SK-N-SH treated with all-trans-retinoic acid at 6 μM for 48 hours (cell line): ENCODE data around the gene GPR75.

ENCODE experiments used
- ATAC-seq: fragments of 200-7000 bp; cut with Tn5 transposase; 3 replicates; pipeline ENCODE4 v1.9.1; 2020; ENCODE audit warnings: mild to moderate bottlenecking, moderate library complexity
- ARNTL ChIP-seq: fragments of 450-650 bp; formaldehyde crosslinking; IDR thresholded peaks from 2 replicates; pipeline ENCODE4 v1.5.0; 2020; ENCODE audit warnings: low read depth, mild to moderate bottlenecking, moderate library complexity, borderline replicate concordance
- BACH2 ChIP-seq: fragments of 250-450 bp; sonication (Bioruptor Pico); IDR thresholded peaks from 2 replicates; pipeline ENCODE4 v1.9.0; 2021; ENCODE audit warnings: mild to moderate bottlenecking, borderline replicate concordance
- CREB5 ChIP-seq: fragments of 250-450 bp; sonication (Bioruptor Pico); IDR thresholded peaks from 2 replicates; pipeline ENCODE4 v1.5.1; 2020; ENCODE audit warnings: low read depth, mild to moderate bottlenecking, moderate library complexity
- CSDC2 ChIP-seq: fragments of 250-450 bp; sonication (Bioruptor Pico); IDR thresholded peaks from 2 replicates; pipeline ENCODE4 v1.5.0; 2020; ENCODE audit warnings: mild to moderate bottlenecking, moderate library complexity
- CSRNP3 ChIP-seq: fragments of 250-450 bp; sonication (Bioruptor Pico); IDR thresholded peaks from 2 replicates; pipeline ENCODE4 v1.5.1; 2021; ENCODE audit warnings: mild to moderate bottlenecking, moderate library complexity
- ESRRG ChIP-seq: fragments of 250-450 bp; sonication (Bioruptor Pico); IDR thresholded peaks from 2 replicates; pipeline ENCODE4 v1.6.1; 2021; ENCODE audit warnings: mild to moderate bottlenecking
- GLIS3 ChIP-seq: fragments of 250-450 bp; sonication (Bioruptor Pico); IDR thresholded peaks from 2 replicates; pipeline ENCODE4 v1.5.0; 2020; ENCODE audit warnings: mild to moderate bottlenecking, moderate library complexity
- ISL1 ChIP-seq: fragments of 250-450 bp; sonication (Bioruptor Pico); IDR thresholded peaks from 2 replicates; pipeline ENCODE4 v2.1.2; 2022; ENCODE audit warnings: mild to moderate bottlenecking, moderate library complexity
- OSR1 ChIP-seq: fragments of 250-450 bp; sonication (Bioruptor Pico); IDR thresholded peaks from 2 replicates; pipeline ENCODE4 v1.8.0; 2022; ENCODE audit warnings: moderate library complexity, mild to moderate bottlenecking, inconsistent platforms
- POU6F1 ChIP-seq: fragments of 250-450 bp; sonication (Bioruptor Pico); IDR thresholded peaks from 2 replicates; pipeline ENCODE4 v1.8.0; 2021; ENCODE audit warnings: low read depth, mild to moderate bottlenecking, moderate library complexity, borderline replicate concordance
- PPARA ChIP-seq: fragments of 250-450 bp; sonication (Bioruptor Pico); IDR thresholded peaks from 2 replicates; pipeline ENCODE4 v1.5.0; 2020; ENCODE audit warnings: mild to moderate bottlenecking, borderline replicate concordance
- RARB ChIP-seq: fragments of 250-450 bp; sonication (Bioruptor Pico); IDR thresholded peaks from 2 replicates; pipeline ENCODE4 v1.8.0; 2021; ENCODE audit warnings: mild to moderate bottlenecking, moderate library complexity
- SNAI2 ChIP-seq: fragments of 250-450 bp; sonication (Bioruptor Pico); IDR thresholded peaks from 2 replicates; pipeline ENCODE4 v1.5.0; 2020; ENCODE audit warnings: mild to moderate bottlenecking, moderate library complexity
- TCF4 ChIP-seq: fragments of 250-450 bp; sonication (Bioruptor Pico); IDR thresholded peaks from 2 replicates; pipeline ENCODE4 v1.8.0; 2021; ENCODE audit warnings: mild to moderate bottlenecking, moderate library complexity, borderline replicate concordance
- TSHZ2 ChIP-seq: fragments of 250-450 bp; sonication (Bioruptor Pico); IDR thresholded peaks from 2 replicates; pipeline ENCODE4 v1.5.0; 2020; ENCODE audit warnings: mild to moderate bottlenecking, moderate library complexity
- ZC3H10 ChIP-seq: fragments of 250-450 bp; sonication (Bioruptor Pico); IDR thresholded peaks from 2 replicates; pipeline ENCODE4 v1.5.1; 2021; ENCODE audit warnings: mild to moderate bottlenecking, moderate library complexity
- ZFP3 ChIP-seq: fragments of 250-450 bp; sonication (Bioruptor Pico); IDR thresholded peaks from 2 replicates; pipeline ENCODE4 v1.5.0; 2020; ENCODE audit warnings: mild to moderate bottlenecking, moderate library complexity
- ZFP30 ChIP-seq: fragments of 450-650 bp; formaldehyde crosslinking; IDR thresholded peaks from 2 replicates; pipeline ENCODE4 v1.5.0; 2022; ENCODE audit warnings: mild to moderate bottlenecking, moderate library complexity
- ZNF70 ChIP-seq: fragments of 450-650 bp; formaldehyde crosslinking; IDR thresholded peaks from 2 replicates; pipeline ENCODE4 v1.5.0; 2020; ENCODE audit warnings: mild to moderate bottlenecking, moderate library complexity
- ZNF8 ChIP-seq: fragments of 450-650 bp; formaldehyde crosslinking; IDR thresholded peaks from 2 replicates; pipeline ENCODE4 v1.5.0; 2020; ENCODE audit warnings: mild to moderate bottlenecking, moderate library complexity
- TF ChIP-seq, protein P1 (sequence below): fragments of 250-450 bp; sonication (Bioruptor Pico); IDR thresholded peaks from 2 replicates; pipeline ENCODE4 v1.8.0; 2020; ENCODE audit warnings: mild to moderate bottlenecking, moderate library complexity, borderline replicate concordance

GPR75 gene

GRCh38 chr2:53859206-53860181, at the start of gene GPR75:
Gene GPR75 (minus strand): TSS chr2:53859967. CDS start chr2:53854756, 5,211 bp downstream.
- no peak for ATAC-seq
- TF ChIP-seq, protein P1, sequence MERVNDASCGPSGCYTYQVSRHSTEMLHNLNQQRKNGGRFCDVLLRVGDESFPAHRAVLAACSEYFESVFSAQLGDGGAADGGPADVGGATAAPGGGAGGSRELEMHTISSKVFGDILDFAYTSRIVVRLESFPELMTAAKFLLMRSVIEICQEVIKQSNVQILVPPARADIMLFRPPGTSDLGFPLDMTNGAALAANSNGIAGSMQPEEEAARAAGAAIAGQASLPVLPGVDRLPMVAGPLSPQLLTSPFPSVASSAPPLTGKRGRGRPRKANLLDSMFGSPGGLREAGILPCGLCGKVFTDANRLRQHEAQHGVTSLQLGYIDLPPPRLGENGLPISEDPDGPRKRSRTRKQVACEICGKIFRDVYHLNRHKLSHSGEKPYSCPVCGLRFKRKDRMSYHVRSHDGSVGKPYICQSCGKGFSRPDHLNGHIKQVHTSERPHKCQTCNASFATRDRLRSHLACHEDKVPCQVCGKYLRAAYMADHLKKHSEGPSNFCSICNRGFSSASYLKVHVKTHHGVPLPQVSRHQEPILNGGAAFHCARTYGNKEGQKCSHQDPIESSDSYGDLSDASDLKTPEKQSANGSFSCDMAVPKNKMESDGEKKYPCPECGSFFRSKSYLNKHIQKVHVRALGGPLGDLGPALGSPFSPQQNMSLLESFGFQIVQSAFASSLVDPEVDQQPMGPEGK (CRISPR knock-in tag) = no peak
- TF ChIP-seq ESRRG (CRISPR knock-in tag) (no peak), CSRNP3 (CRISPR knock-in tag) (no peak), ZFP3 (CRISPR knock-in tag) (no peak), OSR1 (CRISPR knock-in tag) (no peak), ISL1 (no peak), PPARA (CRISPR knock-in tag) (no peak), BACH2 (CRISPR knock-in tag) (no peak), TCF4 (CRISPR knock-in tag) (no peak)

- ATAC-seq = no peak
- TF ChIP-seq ZNF70 (no peak), ZNF8 (no peak), ISL1 (no peak)
Observed at GRCh38 chr2:53907582-53907981, 47.8 kb upstream of the GPR75 start.

DNA sequence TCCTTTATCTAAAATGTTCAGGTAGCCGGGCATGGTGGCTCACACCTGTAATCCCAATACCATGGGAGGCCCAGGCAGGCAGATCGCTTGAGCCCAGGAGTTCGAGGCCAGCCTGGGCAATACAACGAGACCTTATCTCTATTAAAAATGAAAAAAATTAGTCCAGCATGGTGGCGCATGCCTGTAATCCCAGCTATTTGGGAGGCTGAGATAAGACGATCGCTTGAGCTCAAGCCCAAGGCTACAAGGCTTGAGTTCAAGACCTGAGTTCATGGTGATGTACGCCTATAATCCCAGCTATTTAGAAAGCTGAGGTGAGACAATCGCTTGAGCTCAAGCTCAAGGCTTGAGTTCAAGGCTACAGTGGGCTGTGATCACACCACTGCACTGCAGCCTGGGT, 45.6 kb upstream of the GPR75 start:
- TF ChIP-seq CREB5 (CRISPR knock-in tag) = no peak
- TF ChIP-seq RARB (CRISPR knock-in tag) = no peak
- no peak for TF ChIP-seq ZFP30 (CRISPR knock-in tag)
- TF ChIP-seq ESRRG (CRISPR knock-in tag) = no peak
- no peak for TF ChIP-seq GLIS3 (CRISPR knock-in tag)
- TF ChIP-seq, protein P1 (CRISPR knock-in tag) = no peak
- TF ChIP-seq OSR1 (CRISPR knock-in tag) = no peak
- no peak for TF ChIP-seq TCF4 (CRISPR knock-in tag)
- no peak for TF ChIP-seq POU6F1 (CRISPR knock-in tag)
- TF ChIP-seq PPARA (CRISPR knock-in tag) = no peak
- TF ChIP-seq CSRNP3 (CRISPR knock-in tag) = no peak
- TF ChIP-seq ZNF8 = no peak
- TF ChIP-seq ZFP3 (CRISPR knock-in tag) = no peak
- TF ChIP-seq ZNF70 = no peak
- no peak for TF ChIP-seq ZC3H10 (CRISPR knock-in tag)
- TF ChIP-seq ARNTL (CRISPR knock-in tag) = no peak
- TF ChIP-seq CSDC2 (CRISPR knock-in tag) = no peak
- no peak for TF ChIP-seq TSHZ2
- TF ChIP-seq SNAI2 (CRISPR knock-in tag) = no peak
- ATAC-seq = no peak
